ENCODE results near the gene MAGI2. TPM values are rescaled to one million over a fixed set of nuclear protein-coding genes. Genes with fewer than 3 reads are reported as not detected.

The MAGI2 gene
- total RNA-seq, 1 donor from 2014 or later: 5.4 TPM

- no peak overlapping the region for H3K4me3 Mint-ChIP-seq (ENCODE audit: unreplicated experiment)
- Histone ChIP-seq H3K79me2 (ENCODE audit: insufficient read depth, low read length) (no peaks in the 10 kb centered on the region), H3K4me1 (ENCODE audit: insufficient read depth, low read length) (no peaks in the 10 kb centered on the region), H3K9ac (ENCODE audit: low read length) (no peak overlapping the region), H3K27ac (ENCODE audit: low read depth, low read length) (no peak overlapping the region), H3K9me3 (ENCODE audit: insufficient read depth, low read depth, low read length) (no peaks in the 10 kb centered on the region), H2AFZ (ENCODE audit: low read depth, low read length) (no peak overlapping the region), H3K4me2 (ENCODE audit: low read length) (no peak overlapping the region), H3K4me3 (ENCODE audit: insufficient read depth, low read depth, low read length) (no peak overlapping the region), H4K20me1 (ENCODE audit: insufficient read depth, low read length) (no peaks in the 10 kb centered on the region), H3K27me3 (ENCODE audit: insufficient read depth, low read length) (no peaks in the 10 kb centered on the region), H3K36me3 (ENCODE audit: insufficient read depth, low read length) (no peaks in the 10 kb centered on the region)
- H3K27me3 Mint-ChIP-seq (ENCODE audit: low read depth, unreplicated experiment): no peaks in the 10 kb centered on the region
- no peaks in the 10 kb centered on the region for H3K4me1 Mint-ChIP-seq (ENCODE audit: low read depth, unreplicated experiment)
- H3K27ac Mint-ChIP-seq (ENCODE audit: unreplicated experiment): no peak overlapping the region
- FAIRE-seq (no peak), DNase-seq (ENCODE audit: low read depth) (no peak)
- peaks cover 6% of the 10 kb centered on the region for H3K9me3 Mint-ChIP-seq (ENCODE audit: unreplicated experiment)
- no peak for TF ChIP-seq CTCF (IDR thresholded peaks at IDR 0.05; ENCODE audit: insufficient read depth, low read depth, low read length)
- no peak for TF ChIP-seq EZH2 (IDR thresholded peaks at IDR 0.05; ENCODE audit: insufficient read depth, low read length)
- H3K36me3 Mint-ChIP-seq (ENCODE audit: low read depth, unreplicated experiment): no peaks in the 10 kb centered on the region
These were observed 803.5 kb downstream of the MAGI2 start for GRCh38 chr7:78649976-78650375.

- Mint-ChIP-seq H3K9me3 (ENCODE audit: unreplicated experiment) (peaks cover 6% of the 10 kb centered on the region), H3K36me3 (ENCODE audit: low read depth, unreplicated experiment) (no peaks in the 10 kb centered on the region), H3K4me3 (ENCODE audit: unreplicated experiment) (no peak overlapping the region), H3K27me3 (ENCODE audit: low read depth, unreplicated experiment) (no peaks in the 10 kb centered on the region), H3K4me1 (ENCODE audit: low read depth, unreplicated experiment) (no peaks in the 10 kb centered on the region), H3K27ac (ENCODE audit: unreplicated experiment) (no peak overlapping the region)
- H3K4me2 ChIP-seq (ENCODE audit: low read length): no peak overlapping the region
- H3K9ac ChIP-seq (ENCODE audit: low read length): no peak overlapping the region
- H3K4me1 ChIP-seq (ENCODE audit: insufficient read depth, low read length): no peaks in the 10 kb centered on the region
- no peaks in the 10 kb centered on the region for H3K27me3 ChIP-seq (ENCODE audit: insufficient read depth, low read length)
- no peak overlapping the region for H3K4me3 ChIP-seq (ENCODE audit: insufficient read depth, low read depth, low read length)
- DNase-seq (ENCODE audit: low read depth) (no peak), FAIRE-seq (no peak)
- H4K20me1 ChIP-seq (ENCODE audit: insufficient read depth, low read length): no peaks in the 10 kb centered on the region
- no peaks in the 10 kb centered on the region for H3K79me2 ChIP-seq (ENCODE audit: insufficient read depth, low read length)
- no peak overlapping the region for H3K27ac ChIP-seq (ENCODE audit: low read depth, low read length)
- no peak overlapping the region for H2AFZ ChIP-seq (ENCODE audit: low read depth, low read length)
- H3K9me3 ChIP-seq (ENCODE audit: insufficient read depth, low read depth, low read length): no peaks in the 10 kb centered on the region
- TF ChIP-seq CTCF (IDR thresholded peaks at IDR 0.05; ENCODE audit: insufficient read depth, low read depth, low read length) (no peak), EZH2 (IDR thresholded peaks at IDR 0.05; ENCODE audit: insufficient read depth, low read length) (no peak)
- no peaks in the 10 kb centered on the region for H3K36me3 ChIP-seq (ENCODE audit: insufficient read depth, low read length)
These were observed 804.2 kb downstream of the MAGI2 start for GRCh38 chr7:78649236-78649635.

- H3K9me3 Mint-ChIP-seq (ENCODE audit: unreplicated experiment): peaks cover 4% of the 10 kb centered on the region
- Histone ChIP-seq H3K4me3 (ENCODE audit: insufficient read depth, low read depth, low read length) (no peak overlapping the region), H3K36me3 (ENCODE audit: insufficient read depth, low read length) (no peaks in the 10 kb centered on the region), H4K20me1 (ENCODE audit: insufficient read depth, low read length) (no peaks in the 10 kb centered on the region), H3K79me2 (ENCODE audit: insufficient read depth, low read length) (no peaks in the 10 kb centered on the region), H3K27me3 (ENCODE audit: insufficient read depth, low read length) (no peaks in the 10 kb centered on the region), H3K4me1 (ENCODE audit: insufficient read depth, low read length) (no peaks in the 10 kb centered on the region), H3K4me2 (ENCODE audit: low read length) (no peak overlapping the region), H3K9ac (ENCODE audit: low read length) (no peak overlapping the region), H3K9me3 (ENCODE audit: insufficient read depth, low read depth, low read length) (no peaks in the 10 kb centered on the region), H3K27ac (ENCODE audit: low read depth, low read length) (no peak overlapping the region), H2AFZ (ENCODE audit: low read depth, low read length) (no peak overlapping the region)
- no peak overlapping the region for H3K27ac Mint-ChIP-seq (ENCODE audit: unreplicated experiment)
- DNase-seq (ENCODE audit: low read depth): no peak
- no peaks in the 10 kb centered on the region for H3K36me3 Mint-ChIP-seq (ENCODE audit: low read depth, unreplicated experiment)
- no peak for FAIRE-seq
- no peak for TF ChIP-seq CTCF (IDR thresholded peaks at IDR 0.05; ENCODE audit: insufficient read depth, low read depth, low read length)
- TF ChIP-seq EZH2 (IDR thresholded peaks at IDR 0.05; ENCODE audit: insufficient read depth, low read length): no peak
- no peaks in the 10 kb centered on the region for H3K27me3 Mint-ChIP-seq (ENCODE audit: low read depth, unreplicated experiment)
- H3K4me1 Mint-ChIP-seq (ENCODE audit: low read depth, unreplicated experiment): no peaks in the 10 kb centered on the region
- H3K4me3 Mint-ChIP-seq (ENCODE audit: unreplicated experiment): no peak overlapping the region
These were observed 810.7 kb downstream of the MAGI2 start for GRCh38 chr7:78642751-78643150.

All from astrocyte (in vitro differentiated cells and primary cell).